Breast epithelium (tissue), 4 donors: ENCODE data around the gene TENT4A. TPM values are rescaled to one million over a fixed set of nuclear protein-coding genes. Genes with fewer than 3 reads are reported as not detected.

Experiments
- DNase-seq, 2 donors: peaks; one replicate each; pipeline ENCODE4 v3.0.0-alpha.2; 2019; ENCODE audit warnings: low spot score in 2 of 2
- H3K27ac ChIP-seq, 2 donors: fragments of 200-600 bp; sonication (generic) in 1 of 2; one replicate each; pipeline ENCODE4 v1.5.1; 2016 to 2019; ENCODE audit warnings: mild to moderate bottlenecking in 1 of 2
- H3K27me3 ChIP-seq, 2 donors: fragments of 200-600 bp; sonication (generic) in 1 of 2; one replicate each; pipeline versions ENCODE4 v1.5.1 to v1.6.0; 2017 to 2019; ENCODE audit warnings: control low read depth in 1 of 2, mild to moderate bottlenecking in 1 of 2
- H3K36me3 ChIP-seq: fragments of 200-600 bp; one replicate; pipeline ENCODE4 v1.5.1; 2019
- H3K4me1 ChIP-seq, 2 donors: fragments of 200-600 bp; sonication (generic); one replicate each; pipeline ENCODE4 v1.5.1; 2016 to 2019; ENCODE audit warnings: control low read depth in 1 of 2
- H3K4me3 ChIP-seq, 3 donors: fragments of 200-600 bp; sonication (generic); 1 replicate in 2 of 3; 2 replicates in 1 of 3; pipeline ENCODE4 v1.5.1; 2016 to 2019; ENCODE audit warnings: mild to moderate bottlenecking in 3 of 3, moderate library complexity in 2 of 3
- H3K9me3 ChIP-seq, 2 donors: fragments of 200-600 bp; sonication (generic) in 1 of 2; one replicate each; pipeline ENCODE4 v1.5.1; 2016 to 2019; ENCODE audit warnings: control low read depth in 1 of 2
- POLR2A ChIP-seq: fragments of 450-650 bp; IDR thresholded peaks from one replicate; pipeline ENCODE4 v1.6.1; 2016; ENCODE audit warnings: antibody characterized with exemption, mild to moderate bottlenecking, moderate library complexity
- POLR2AphosphoS5 ChIP-seq, 3 donors: sonication (generic); formaldehyde crosslinking; IDR thresholded peaks; one replicate each; pipeline ENCODE4 v1.6.1; 2017; ENCODE audit warnings: antibody characterized with exemption in 3 of 3
- intact Hi-C: fragments of 100-400 bp; cut with DNase I; formaldehyde crosslinking; loops from one replicate; pipeline ENCODE4 v1.15.1; 2023; ENCODE audit warnings: low total_unique reads
- total RNA-seq, 3 donors: library from RNA; depleted of rRNA; stranded (reverse); fragments of >200 nt; gene quantifications; one replicate each; pipeline ENCODE4 v1.1.0, GENCODE V29; 2016
- TF ChIP-seq, protein P1 (sequence below), 3 donors: fragments of 450-650 bp; IDR thresholded peaks; one replicate each; pipeline ENCODE4 v1.5.1; 2016 to 2017; ENCODE audit warnings: antibody characterized with exemption in 3 of 3, mild to moderate bottlenecking in 3 of 3, moderate library complexity in 3 of 3

Gene TENT4A
- total RNA-seq, 3 donors from 2014 or later = 24.1 to 26.2 (median 24.8) TPM

- intact Hi-C loops = no loop called here
- Histone ChIP-seq H3K36me3 (no peaks in the 10 kb centered on the region), H3K27me3 (no peaks in the 10 kb centered on the region), H3K4me3 (no peak overlapping the region), H3K4me1 (no peaks in the 10 kb centered on the region), H3K27ac (no peak overlapping the region), H3K9me3 (no peaks in the 10 kb centered on the region)
- DNase-seq = no peak
- TF ChIP-seq POLR2A (no peak), POLR2AphosphoS5 (IDR thresholded peaks at IDR 0.05) (no peak)
- TF ChIP-seq, protein P1, sequence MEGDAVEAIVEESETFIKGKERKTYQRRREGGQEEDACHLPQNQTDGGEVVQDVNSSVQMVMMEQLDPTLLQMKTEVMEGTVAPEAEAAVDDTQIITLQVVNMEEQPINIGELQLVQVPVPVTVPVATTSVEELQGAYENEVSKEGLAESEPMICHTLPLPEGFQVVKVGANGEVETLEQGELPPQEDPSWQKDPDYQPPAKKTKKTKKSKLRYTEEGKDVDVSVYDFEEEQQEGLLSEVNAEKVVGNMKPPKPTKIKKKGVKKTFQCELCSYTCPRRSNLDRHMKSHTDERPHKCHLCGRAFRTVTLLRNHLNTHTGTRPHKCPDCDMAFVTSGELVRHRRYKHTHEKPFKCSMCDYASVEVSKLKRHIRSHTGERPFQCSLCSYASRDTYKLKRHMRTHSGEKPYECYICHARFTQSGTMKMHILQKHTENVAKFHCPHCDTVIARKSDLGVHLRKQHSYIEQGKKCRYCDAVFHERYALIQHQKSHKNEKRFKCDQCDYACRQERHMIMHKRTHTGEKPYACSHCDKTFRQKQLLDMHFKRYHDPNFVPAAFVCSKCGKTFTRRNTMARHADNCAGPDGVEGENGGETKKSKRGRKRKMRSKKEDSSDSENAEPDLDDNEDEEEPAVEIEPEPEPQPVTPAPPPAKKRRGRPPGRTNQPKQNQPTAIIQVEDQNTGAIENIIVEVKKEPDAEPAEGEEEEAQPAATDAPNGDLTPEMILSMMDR (IDR thresholded peaks at IDR 0.05) = no peak
Observed at GRCh38 chr5:6786786-6787495, 73.7 kb downstream of the TENT4A start.

GRCh38 chr5:6787941-6788340 lies 74.7 kb downstream of the TENT4A start:
- no peak for DNase-seq
- Histone ChIP-seq H3K9me3 (no peaks in the 10 kb centered on the region), H3K27ac (no peak overlapping the region), H3K36me3 (no peaks in the 10 kb centered on the region), H3K4me1 (no peaks in the 10 kb centered on the region), H3K4me3 (no peak overlapping the region), H3K27me3 (no peaks in the 10 kb centered on the region)
- TF ChIP-seq POLR2AphosphoS5 (IDR thresholded peaks at IDR 0.05) (no peak), POLR2A (no peak)
- TF ChIP-seq, protein P1 (IDR thresholded peaks at IDR 0.05) = no peak
- intact Hi-C loops = no loop called here

- no peaks in the 10 kb centered on the region for H3K27me3 ChIP-seq
- no peaks in the 10 kb centered on the region for H3K36me3 ChIP-seq
- H3K4me3 ChIP-seq = no peak overlapping the region
- TF ChIP-seq POLR2AphosphoS5 (IDR thresholded peaks at IDR 0.05) (no peak), POLR2A (no peak)
- TF ChIP-seq, protein P1 (IDR thresholded peaks at IDR 0.05) = no peak
- intact Hi-C loops = no loop called here
- no peaks in the 10 kb centered on the region for H3K9me3 ChIP-seq
- DNase-seq = no peak
- H3K27ac ChIP-seq = no peak overlapping the region
- H3K4me1 ChIP-seq = no peaks in the 10 kb centered on the region
Observed at GRCh38 chr5:6788439-6788838, 75.2 kb downstream of the TENT4A start.

- intact Hi-C loops = no loop called here
- Histone ChIP-seq H3K4me3 (no peak overlapping the region), H3K27me3 (no peaks in the 10 kb centered on the region), H3K36me3 (no peaks in the 10 kb centered on the region), H3K27ac (no peak overlapping the region), H3K4me1 (no peaks in the 10 kb centered on the region), H3K9me3 (no peaks in the 10 kb centered on the region)
- no peak for DNase-seq
- no peak for TF ChIP-seq POLR2A
- no peak for TF ChIP-seq POLR2AphosphoS5 (IDR thresholded peaks at IDR 0.05)
Observed at GRCh38 chr5:6788956-6789649, 75.9 kb downstream of the TENT4A start.

- Histone ChIP-seq H3K4me3 (no peak overlapping the region), H3K27ac (no peak overlapping the region), H3K27me3 (no peaks in the 10 kb centered on the region), H3K36me3 (no peaks in the 10 kb centered on the region), H3K4me1 (no peaks in the 10 kb centered on the region), H3K9me3 (no peaks in the 10 kb centered on the region)
- intact Hi-C loops = loop anchor here (5.0 kb wide), 1 partner anchor 722 kb away; no protein-coding TSS in a partner anchor
- TF ChIP-seq POLR2AphosphoS5 (IDR thresholded peaks at IDR 0.05) = no peak
- TF ChIP-seq POLR2A = no peak
- TF ChIP-seq, protein P1 (IDR thresholded peaks at IDR 0.05) = no peak
- DNase-seq = no peak
Observed at GRCh38 chr5:6790346-6790865, 77.2 kb downstream of the TENT4A start.
